Activated T-cell treated with anti-CD3 and anti-CD28 coated beads for 1 hour (primary cell): ENCODE data around the gene MRPL44.
A peak's percentile ranks its signal among the peaks of the same experiment; 100 is the strongest.
"Not testable (repeated sequence)": the region's sequence is repeated elsewhere in the genome, so short reads cannot be mapped to it uniquely, and the experiment has no call there.

Experiments used
- DNase-seq: peaks from one replicate; pipeline ENCODE4 v3.0.0-alpha.2; 2020; ENCODE audit warnings: low read depth

Gene MRPL44

DNA sequence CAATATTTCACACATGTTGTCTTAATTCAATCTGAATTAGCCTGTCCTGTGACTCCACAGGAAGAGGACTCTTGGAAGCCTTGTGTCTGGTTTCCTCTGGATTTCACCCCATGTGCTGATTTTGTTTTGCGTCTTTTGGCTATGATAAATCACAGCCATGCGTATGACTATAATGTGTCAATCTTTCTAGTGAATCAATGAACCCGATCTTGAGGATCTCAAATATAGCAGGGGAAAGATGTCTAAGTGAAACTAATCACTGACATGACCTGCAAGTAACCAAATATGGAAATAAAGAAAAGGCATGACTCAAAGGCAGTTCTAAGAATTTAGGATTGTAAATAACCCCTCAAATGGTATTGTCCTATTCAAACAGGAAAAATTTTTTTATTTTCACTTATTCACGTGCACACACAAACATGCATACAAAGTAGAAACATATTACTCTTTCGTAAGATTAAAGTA, 20.4 kb upstream of the MRPL44 start:
- no peak for DNase-seq

DNA sequence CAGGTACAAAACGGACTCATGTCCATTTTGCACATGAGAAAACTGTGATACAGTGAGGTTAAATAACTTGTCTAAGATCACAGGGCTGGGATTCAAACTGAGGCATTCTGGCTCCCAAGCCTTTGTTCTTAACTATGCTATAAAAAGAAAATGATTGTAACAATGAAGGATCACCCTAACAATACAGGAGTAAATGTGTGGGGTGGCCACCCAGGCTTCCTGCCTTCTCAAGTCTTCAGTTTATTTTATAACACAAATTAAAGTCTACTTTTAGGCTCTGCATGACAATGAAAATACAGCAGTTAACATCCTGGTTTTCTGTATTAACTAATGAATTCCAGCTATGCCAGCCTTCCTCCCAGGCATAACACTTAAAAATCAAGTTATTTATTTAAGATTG, 19.7 kb upstream of the MRPL44 start:
- DNase-seq = no peak

DNA sequence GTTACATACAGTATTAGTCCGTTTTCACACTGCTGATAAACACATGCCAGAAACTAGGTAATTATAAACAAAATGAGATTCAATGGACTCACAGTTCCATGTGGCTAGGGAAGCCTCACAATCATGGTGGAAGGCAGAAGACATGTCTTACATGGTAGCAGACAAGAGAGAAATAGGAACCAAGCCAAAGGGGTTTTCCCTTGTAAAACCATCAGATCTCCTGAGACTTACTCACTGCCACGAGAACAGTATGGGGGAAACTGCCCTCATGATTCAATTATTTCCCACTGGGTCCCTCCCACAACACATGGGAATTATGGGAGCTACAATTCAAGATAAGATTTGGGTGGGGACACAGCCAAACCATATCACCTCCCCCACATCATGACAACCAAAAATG, 17.8 kb upstream of the MRPL44 start:
- DNase-seq = not testable (repeated sequence)

DNA sequence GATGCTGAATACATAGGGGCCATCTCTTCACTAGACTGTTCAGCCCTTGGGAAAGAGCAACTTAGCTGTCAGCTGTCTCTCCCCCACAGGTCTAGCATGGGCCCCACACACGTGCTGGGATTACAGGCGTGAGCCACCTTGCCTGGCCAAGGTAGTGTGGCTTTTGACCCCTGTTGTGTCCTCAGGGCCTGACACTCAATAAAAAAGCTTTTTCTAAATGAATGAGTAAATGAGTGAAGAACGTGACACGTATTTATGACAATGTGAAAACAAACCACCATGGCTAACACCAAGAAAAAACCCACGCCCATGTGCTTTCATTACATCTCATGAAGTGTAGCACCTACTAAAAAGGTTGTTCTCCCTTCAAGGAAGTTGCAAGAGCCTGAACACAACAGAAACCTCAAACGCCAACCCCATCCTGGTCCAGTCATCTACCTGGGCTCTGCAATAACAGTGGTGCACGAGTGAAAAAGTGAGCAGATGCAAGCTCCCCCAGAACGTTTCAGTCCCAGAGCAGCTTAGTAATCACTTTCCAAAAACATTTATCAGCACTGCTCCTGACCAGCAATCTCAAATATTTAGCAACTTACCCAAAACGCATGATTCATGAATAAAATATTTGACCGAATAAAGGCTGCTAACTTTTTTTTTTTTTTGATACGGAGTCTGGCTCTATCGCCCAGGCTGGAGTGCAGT, 15.5 kb upstream of the MRPL44 start:
- DNase-seq = no peak

DNA sequence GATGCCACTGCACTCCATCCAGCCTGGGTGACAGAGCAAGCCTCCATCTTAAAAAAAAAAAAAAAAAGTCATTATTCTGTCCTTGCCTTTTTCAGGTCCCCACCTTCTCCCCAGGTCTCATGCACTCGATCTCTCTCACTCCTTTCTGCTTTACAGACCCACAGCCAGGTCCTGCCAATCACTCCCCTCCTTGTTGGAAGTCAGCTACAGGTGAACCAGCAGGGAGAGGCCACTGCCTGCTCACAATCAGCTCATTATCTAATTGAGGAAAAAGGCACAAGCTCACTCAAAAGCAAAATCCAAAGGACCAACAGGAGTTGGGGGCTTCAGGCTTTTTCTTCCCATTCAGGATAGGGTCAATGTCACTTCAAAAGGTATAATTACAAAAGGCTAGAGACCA, 14.1 kb upstream of the MRPL44 start:
- DNase-seq = no peak

DNA sequence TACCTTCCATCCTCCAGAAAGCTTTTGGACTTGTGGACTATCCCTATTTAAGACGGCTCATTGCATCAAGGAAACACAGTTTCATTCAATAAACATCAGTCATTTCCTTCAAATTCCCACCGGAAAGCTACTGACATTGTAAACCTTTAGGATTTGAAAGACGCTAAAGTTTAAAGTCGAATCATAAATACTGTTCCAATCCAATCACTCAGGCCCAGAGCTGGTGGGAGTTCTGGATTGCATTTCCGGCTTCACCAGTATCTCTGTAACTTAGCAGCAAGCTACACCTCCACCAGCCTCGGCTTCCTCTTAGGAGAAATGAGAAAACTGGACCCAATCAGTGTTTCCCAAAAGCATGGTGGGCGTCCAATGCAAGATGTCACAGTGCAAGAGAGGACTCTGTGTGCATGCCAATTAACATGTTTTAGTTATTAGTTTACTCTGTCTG, 13.7 kb upstream of the MRPL44 start:
- DNase-seq = no peak

DNA sequence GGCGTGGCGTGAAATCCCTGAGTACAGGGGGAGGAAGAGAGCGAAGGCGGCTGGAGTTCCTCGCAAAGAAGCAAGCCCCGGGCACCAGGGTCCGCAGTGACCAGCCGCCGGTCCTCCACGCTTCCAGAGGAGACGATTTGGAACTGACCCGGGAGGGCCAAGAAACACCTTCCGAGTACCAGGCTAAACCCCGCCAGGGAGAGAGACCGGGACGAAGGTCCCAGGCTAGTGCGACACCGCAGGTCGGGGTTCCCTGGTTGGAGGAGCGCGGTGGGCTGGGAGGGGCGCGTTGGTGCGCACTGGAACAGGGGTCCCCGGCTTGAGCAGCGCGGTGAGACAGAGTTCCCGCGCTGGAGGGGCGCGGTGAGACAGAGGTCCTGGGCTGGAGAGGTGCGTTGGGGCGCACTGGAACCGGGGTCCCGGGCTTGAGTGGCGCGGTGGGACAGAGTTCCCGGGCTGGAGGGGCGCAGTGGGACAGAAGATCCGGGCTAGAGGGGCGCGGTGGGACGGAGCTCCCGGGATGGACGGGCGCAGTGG, 13.0 kb upstream of the MRPL44 start:
- DNase-seq = no peak

DNA sequence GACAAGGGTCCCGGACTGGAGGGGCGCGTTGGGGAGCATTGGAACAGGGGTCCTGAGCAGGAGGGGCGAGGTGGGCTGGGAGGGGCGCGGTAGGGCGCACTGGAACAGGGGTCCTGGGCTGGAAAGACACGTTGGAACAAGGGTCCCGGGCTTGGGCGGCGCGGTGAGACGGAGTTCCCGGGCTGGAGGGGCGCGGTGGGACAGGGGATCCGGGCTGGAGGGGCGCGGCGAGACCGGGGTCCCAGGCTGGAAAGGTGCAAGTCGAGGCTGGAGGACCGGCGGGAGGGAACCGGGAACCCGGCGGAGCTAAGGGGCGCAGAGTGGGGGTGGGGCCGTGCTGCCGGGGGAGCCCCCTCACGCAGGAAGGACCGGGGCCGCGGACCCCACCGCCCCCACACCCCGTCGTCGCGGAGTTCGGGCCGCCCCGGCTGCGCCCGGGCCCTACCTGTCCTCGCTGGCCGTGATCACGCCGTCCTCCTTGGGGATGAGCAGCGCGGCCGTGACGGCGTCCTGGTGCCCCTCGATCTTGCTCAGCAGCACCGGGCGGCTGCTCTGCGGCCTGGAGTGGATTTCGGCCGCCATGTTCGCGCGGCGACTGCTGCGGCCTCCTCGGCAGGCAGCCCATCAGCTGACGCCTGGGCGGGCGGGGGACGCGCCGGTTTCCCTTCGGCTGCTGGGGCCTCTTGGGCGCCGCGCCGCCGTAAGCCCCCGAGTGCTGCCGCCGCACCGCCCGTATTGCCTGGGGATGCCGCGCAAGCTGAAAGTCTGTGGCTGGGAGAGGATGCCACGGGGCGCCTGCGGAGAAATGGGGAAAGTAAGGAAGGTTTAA, 12.3 kb upstream of the MRPL44 start, which contains the start of gene WDFY1:
Gene WDFY1 (minus strand): TSS at position 633 of the 829 bp plus-strand sequence. CDS start 51 bp downstream, at position 582.
- peak; percentile 65 for DNase-seq

DNA sequence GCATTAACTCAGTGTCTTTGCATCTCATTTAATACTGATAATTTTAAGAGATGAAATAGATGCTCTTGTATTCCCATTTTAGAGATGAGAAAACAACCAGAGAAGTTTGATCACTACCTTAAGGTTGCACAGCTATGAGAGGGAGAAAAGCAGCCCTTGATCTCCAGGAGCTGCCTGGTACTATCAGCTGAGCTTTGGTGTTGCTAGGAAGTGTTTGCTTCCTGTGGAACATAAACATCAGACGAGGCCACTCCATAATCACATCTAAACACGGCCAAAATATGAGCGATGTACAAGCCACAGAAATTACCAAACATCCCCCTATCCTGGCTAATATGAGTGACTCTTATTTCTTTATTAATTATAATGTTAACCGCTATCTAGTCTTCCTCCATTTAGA, 11.5 kb upstream of the MRPL44 start:
- DNase-seq = no peak

DNA sequence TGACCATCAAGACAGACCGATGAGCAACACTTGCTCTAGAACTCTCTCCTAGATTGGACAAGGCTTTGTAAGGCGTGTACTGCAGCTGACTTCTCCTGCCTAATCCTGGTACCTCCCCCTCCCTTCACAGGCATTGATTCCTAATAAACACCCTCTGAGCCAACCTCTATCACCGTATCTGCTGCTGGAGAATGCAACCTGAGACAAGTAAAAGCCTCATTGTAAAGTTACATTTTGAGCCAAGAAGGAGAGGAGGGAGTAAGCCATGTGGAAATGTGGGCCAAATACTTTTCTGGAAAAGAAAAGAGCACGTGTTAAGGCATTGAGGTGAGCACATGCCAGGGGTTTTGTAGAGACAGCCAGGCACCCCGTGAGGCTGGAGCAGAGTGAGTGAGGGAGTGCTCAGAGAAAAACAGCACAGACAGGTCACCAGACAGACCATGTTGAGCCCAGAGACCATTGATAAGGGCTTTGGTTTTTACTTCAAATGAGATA, 9.5 kb upstream of the MRPL44 start:
- no peak for DNase-seq

DNA sequence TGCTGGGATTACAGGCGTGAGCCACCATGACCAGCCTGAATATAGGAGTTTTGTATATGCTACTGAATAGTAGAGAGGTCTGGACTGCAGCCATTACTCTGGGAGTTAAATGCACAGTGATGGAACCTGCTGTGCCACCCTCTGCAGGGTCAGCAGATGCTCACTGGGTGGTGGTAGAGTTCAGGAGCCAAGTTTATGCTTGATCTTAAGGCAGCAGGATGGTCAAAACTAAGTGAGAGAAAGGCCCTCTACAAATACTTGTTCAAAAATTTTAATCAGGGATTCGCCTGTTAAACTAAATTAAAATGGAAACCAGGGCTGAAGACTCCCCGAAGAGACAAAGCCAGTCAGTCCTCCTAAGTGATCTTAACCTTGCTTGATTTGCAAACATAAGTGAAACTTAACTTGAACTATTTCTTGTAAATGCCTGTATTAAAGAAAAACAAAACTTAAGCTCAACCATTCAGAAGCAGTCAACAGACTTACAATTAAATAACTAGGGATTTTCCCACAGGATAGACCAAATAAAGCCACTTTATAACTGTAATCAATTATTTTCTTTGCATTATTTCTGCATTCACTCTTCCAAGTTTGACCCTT, 7.9 kb upstream of the MRPL44 start:
- no peak for DNase-seq

DNA sequence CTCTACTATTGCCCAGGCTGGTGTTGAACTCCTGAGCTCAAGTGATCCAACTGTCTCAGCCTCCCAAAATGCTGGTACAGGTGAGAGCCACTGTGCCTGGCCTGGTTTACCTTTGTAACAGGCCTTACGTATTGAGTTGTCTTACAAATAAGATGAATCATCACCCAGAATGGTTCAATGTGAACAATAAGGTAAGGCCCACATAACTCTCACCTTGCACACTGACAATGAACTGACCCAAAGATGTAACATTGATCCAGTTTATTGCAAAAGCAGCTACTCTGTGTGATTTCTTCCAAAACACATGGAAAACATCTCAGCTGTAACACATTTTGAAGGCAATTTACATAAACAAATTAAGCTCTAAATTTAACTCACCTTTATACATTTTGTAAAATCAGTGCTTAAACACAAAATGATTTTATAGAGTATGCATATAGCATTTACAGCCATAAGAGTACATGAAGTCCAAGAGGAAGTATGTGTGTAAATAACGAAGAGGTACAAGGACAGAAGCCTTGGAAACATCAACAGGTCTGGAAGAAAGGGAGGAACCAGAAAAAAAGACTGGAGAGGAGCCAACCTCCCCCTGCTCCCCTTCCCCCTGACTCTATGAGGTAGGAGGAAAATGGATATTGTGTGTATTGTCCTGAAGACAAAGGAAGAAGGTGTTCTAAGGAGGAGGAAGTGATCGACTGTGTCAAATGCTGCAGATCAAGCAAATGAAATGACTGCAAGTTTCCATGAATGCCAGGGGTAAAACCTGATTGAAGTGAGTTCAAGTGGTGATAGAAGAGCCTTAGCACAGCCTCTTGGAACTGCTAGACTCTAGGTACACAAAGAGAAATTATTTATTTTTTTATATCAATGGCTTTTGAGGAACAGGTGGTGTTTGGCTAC, 6.6 kb upstream of the MRPL44 start:
- no peak for DNase-seq

DNA sequence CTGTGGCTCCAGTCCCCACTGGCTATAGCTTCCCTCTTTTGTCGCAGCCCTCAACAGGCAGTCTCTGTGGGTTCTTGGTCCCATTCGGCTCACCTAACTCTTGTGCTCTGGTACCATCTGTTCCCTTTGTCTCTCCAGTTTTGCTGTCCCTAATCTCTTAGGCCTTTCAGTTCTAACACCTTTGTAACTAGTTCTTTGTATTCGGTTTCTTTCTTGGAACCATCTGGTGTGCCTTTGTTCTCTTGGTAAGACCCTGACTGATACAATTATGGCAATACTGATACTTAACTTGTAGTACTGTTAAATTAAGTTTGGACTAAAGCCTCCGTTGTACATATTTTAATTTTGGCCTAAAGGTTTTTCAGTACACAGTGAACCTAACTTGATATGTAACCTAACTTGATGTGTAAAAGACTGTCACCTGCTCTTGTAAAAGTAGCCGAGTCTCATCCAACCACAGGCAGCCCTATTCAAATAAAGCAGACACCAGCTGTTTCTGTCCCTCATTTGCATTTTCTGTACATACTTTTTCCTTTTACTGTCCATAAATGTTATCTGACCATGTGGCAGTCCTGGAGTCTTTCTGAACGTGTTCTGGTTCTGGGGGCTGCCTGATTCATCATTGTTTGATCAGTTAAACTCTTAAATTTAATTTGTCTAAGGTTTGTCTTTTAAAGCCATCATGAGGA, 4.8 kb upstream of the MRPL44 start:
- DNase-seq = no peak

DNA sequence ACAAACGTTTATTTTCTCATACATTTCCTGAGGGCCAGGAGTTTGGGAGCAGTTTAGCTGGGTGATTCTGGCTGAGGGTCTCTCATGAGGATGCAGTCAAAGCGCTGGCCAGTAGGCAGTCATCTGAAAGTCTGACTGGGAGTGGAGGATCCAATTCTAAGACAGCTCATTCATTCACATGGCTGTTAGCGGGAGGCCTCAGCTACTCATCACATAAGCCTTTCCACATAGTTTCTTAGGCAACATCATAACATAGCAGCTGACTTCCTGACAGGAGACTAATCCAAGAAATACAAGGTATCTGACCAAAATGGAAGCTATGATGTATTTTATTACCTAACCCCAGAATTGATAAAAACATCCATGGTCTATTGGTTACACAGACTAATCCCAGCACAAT, 2.9 kb upstream of the MRPL44 start:
- no peak for DNase-seq

DNA sequence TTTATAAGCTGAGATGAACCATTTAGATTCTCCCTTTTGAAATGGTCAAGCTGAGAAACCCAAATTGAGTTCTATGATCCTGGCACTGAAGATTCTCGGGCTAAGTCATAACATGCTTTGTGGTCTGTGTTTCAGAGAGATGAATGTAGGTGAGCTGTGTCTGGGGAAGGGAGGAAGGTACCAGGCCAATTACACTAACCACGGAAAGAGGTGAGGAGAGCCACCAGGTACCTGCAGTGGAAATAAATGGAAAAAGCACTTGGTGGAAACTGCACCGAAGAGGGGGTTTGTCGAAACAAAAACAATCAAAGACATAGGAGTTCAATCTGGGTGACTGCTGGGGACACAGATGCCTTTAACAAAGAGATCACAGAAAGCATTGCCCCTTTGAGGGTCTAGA, 963 bp upstream of the MRPL44 start:
- DNase-seq = no peak

DNA sequence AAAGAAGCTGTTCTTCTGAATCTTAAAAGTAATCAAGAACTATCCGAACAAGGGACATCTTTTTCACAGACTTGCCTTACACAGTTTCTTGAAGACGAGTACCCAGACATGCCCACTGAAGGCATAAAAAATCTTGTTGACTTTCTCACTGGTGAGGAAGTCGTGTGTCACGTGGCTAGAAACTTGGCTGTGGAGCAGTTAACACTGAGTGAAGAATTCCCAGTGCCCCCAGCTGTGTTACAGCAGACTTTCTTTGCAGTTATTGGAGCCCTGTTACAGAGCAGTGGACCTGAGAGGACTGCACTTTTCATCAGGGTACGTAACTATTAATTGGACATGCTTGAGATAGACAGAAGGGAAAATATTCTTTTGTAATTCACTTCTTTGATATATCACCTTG, 2.4 kb downstream of the MRPL44 start:
- no peak for DNase-seq

DNA sequence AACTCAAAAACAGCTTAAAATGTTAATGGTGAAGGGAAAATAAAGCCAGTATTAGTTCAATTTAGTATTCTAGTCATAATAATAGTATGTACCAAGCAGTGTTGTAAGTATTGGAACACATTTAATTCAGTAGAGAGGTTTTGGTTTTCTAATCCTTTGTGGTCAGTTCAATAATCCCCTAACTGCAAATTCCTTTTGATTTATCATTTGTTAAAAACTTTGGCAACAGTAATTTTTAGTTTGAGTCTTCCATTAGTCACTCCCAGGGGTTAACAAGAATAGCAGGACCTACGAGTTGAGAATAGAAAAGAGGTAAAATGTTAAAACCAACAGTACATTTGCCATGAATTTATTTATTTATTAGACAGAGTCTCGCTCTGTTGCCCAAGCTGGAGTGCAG, 10.7 kb downstream of the MRPL44 start:
- no peak for DNase-seq

DNA sequence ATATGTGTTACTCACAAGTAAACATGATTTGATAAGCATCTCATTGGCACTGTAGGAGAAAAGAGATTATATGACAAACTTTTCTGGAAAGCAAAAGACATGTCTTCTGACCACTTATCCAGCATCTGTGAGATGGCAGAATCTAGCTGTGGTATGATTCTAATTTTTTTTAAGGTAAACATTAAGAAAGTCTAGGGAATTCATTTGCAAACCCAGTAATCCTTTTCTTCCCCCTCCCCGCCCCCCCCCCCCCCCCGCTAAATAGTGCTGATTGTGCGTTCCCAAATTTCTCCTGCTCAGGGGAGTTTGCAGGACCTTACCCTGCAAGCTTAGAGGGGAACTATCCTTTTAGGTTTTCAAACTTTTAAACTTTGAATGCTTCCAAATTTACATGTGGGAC, 12.1 kb downstream of the MRPL44 start:
- DNase-seq = no peak

DNA sequence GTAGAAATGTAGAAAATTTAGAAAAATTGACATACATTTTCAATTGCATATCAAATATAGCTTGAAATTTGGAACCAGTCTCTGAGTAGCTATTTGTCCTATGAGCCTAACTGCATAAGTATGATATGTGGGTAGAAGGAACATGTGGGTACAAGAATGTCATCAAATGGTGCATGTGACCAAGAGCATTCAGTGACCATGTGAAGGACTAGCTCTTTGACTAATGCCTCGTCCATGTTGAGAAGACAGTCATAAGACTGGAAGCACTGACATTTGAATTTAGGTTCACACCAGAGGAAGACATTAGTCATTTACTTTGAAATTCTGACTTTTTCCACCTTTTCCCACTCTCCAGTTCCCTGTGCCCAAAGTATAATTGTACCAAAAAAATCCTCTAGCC, 12.6 kb downstream of the MRPL44 start:
- no peak for DNase-seq

DNA sequence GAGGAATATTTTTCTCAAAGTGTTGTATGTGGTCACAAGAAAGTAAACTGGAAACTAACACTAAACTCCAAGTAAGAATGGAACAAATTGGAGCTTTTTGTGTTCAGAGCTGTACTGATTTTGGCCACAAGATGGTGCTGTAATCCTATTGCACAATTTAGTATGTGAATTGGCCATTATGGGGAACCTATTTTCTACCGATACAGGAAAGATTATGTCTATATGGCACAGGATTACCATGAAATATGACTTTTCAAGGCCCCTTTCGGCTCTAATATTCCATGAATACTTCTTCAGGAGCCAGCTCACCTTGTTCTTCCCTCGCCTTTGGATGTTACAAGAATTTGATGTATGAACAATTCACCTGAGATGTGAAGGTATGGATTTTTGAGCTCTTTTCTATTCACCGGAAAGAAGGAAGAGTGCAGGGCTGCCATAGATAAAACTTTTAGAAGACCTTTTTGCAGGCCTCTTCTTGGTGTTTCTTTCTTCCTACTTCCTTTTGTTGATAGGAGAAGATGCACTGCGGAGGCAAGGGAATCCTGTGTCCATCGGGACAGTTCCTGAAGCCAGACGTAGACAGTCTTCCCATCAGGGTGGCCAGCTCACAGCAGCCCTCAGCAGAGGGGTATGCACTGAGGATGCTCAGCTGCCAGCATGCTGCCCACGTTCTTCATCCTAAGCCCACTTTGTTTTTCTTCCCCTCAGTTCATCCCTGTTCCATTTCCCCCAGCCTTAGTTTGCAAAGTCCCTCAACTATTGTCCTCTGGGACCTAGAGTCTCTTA, 13.3 kb downstream of the MRPL44 start:
- peak; percentile 33 for DNase-seq
